K562 (cell line): Measurements from ENCODE around the gene BRD3. TPM values are rescaled to one million over a fixed set of nuclear protein-coding genes. Genes with fewer than 3 reads are reported as not detected.
A peak's percentile ranks its signal among the peaks of the same experiment; 100 is the strongest.

Experiments used
- ATAC-seq: fragments of 200-7000 bp; cut with Tn5 transposase; 3 replicates; pipeline ENCODE4 v1.9.1; 2020; ENCODE audit warnings: moderate library complexity
- BruUV-seq: library from RNA; stranded (reverse); fragments of 400-500 nt; replicated peaks from 2 replicates; lab custom pipeline; 2021; lab: Mats Ljungman, UMichigan
- CTCF ChIA-PET: fragments of 300-600 bp; formaldehyde crosslinking; extraction: SDS; loops from one replicate; lab custom pipeline; 2021; ENCODE audit warnings: low intra/inter-chr PET ratio; lab: Yijun Ruan, JAX
- POLR2A ChIA-PET: fragments of 300-600, 350-650 bp; sonication (Branson Sonifier 250); formaldehyde crosslinking; extraction: SDS; loops from one replicate; lab custom pipeline; 2021; ENCODE audit warnings: antibody characterized with exemption, inconsistent platforms; lab: Yijun Ruan, JAX
- DNase-seq, 4 experiments: peaks; one replicate each; pipeline versions ENCODE4 v3.0.0 to v3.0.0-alpha.2; 2011 to 2018; ENCODE audit warnings: low spot score in 3 of 4, mixed read lengths in 3 of 4; ENCODE audit errors: extremely low read depth in 1 of 4
- FAIRE-seq: peaks from 2 replicates; lab custom pipeline; 2011; peaks lifted over from hg19 to GRCh38; lab: Jason Lieb, UNC
- H2AFZ ChIP-seq: 2 replicates; pipeline ENCODE4 v1.6.0; 2011; ENCODE audit warnings: low read depth, low read length, control low read depth, inconsistent platforms
- H3K27ac ChIP-seq: fragments of 200-600 bp; 3 replicates; pipeline ENCODE4 v1.8.0; 2011; ENCODE audit warnings: low read depth, mild to moderate bottlenecking, control low read depth, inconsistent platforms, low read length, moderate library complexity, mixed read lengths; ENCODE audit errors: extremely low read depth
- H3K27me3 ChIP-seq, 2 experiments: fragments of 300-600 bp in 1 of 2; 2 replicates in 1 of 2; 3 replicates in 1 of 2; pipeline versions ENCODE4 v1.6.0 to v1.8.0; 2011; ENCODE audit warnings: inconsistent platforms in 2 of 2, low read length in 2 of 2, mild to moderate bottlenecking in 1 of 2, mixed read lengths in 1 of 2, moderate library complexity in 1 of 2; ENCODE audit not compliant: control insufficient read depth in 2 of 2, insufficient read depth in 2 of 2
- H3K36me3 ChIP-seq: fragments of 300-600 bp; 3 replicates; pipeline ENCODE4 v1.8.0; 2011; ENCODE audit warnings: mild to moderate bottlenecking, low read length, inconsistent platforms; ENCODE audit not compliant: control insufficient read depth, insufficient read depth
- H3K4me1 ChIP-seq, 2 experiments: fragments of 200-600 bp in 1 of 2; replicated peaks in 1 of 2; 2 replicates in 1 of 2; 3 replicates in 1 of 2; pipeline versions ENCODE4 v1.5.1 to v1.8.0; 2011; ENCODE audit warnings: inconsistent platforms in 2 of 2, low read length in 2 of 2, mild to moderate bottlenecking in 1 of 2, mixed read lengths in 1 of 2, moderate library complexity in 1 of 2; ENCODE audit not compliant: control insufficient read depth in 2 of 2, insufficient read depth in 2 of 2
- H3K4me2 ChIP-seq: 2 replicates; pipeline ENCODE4 v1.6.1; 2011; ENCODE audit warnings: low read length, control low read depth, inconsistent platforms, mixed read lengths; ENCODE audit not compliant: insufficient read depth
- H3K4me3 ChIP-seq: fragments of 200-600 bp; sonication (generic), shearing (Covaris generic); 2 replicates; pipeline ENCODE4 v1.5.1; 2016; ENCODE audit warnings: control low read depth, inconsistent platforms
- H3K79me2 ChIP-seq: fragments of 200-600 bp; 3 replicates; pipeline ENCODE4 v1.8.0; 2011; ENCODE audit warnings: low read length, inconsistent platforms; ENCODE audit not compliant: control insufficient read depth, insufficient read depth
- H3K9ac ChIP-seq, 2 experiments: 2 replicates each; pipeline versions ENCODE4 v1.6.0 to v1.6.1; 2011; ENCODE audit warnings: low read depth in 2 of 2, low read length in 2 of 2, control low read depth in 1 of 2, inconsistent platforms in 1 of 2, mild to moderate bottlenecking in 1 of 2, mixed read lengths in 1 of 2; ENCODE audit not compliant: insufficient read depth in 1 of 2
- H3K9me1 ChIP-seq: one replicate; pipeline ENCODE4 v1.6.0; 2011; ENCODE audit warnings: inconsistent platforms, mild to moderate bottlenecking, low read length, moderate library complexity; ENCODE audit not compliant: control insufficient read depth, insufficient read depth
- H3K9me3 ChIP-seq: replicated peaks from 2 replicates; pipeline ENCODE4 v1.5.1; 2011; ENCODE audit warnings: low read depth, low read length, inconsistent platforms; ENCODE audit not compliant: control insufficient read depth, insufficient read depth
- H4K20me1 ChIP-seq: replicated peaks from 2 replicates; pipeline ENCODE4 v1.6.1; 2011; ENCODE audit warnings: low read length, inconsistent platforms, mixed read lengths; ENCODE audit not compliant: control insufficient read depth, insufficient read depth
- ASH1L ChIP-seq: fragments of 450-650 bp; IDR thresholded peaks from 2 replicates; pipeline ENCODE4 v1.6.1; 2018; ENCODE audit warnings: borderline replicate concordance, mild to moderate bottlenecking, low read depth; ENCODE audit not compliant: partially characterized antibody
- ATF1 ChIP-seq, 2 experiments: fragments of 450-650 bp in 1 of 2; IDR thresholded peaks; 2 replicates each; pipeline ENCODE4 v1.6.1; 2016; ENCODE audit warnings: missing compliant biosample characterization in 1 of 2, missing genetic modification characterization in 1 of 2
- FOXA3 ChIP-seq, 2 experiments: fragments of 450-650 bp in 1 of 2; sonication (generic) in 1 of 2; formaldehyde crosslinking; IDR thresholded peaks in 1 of 2; conservative IDR thresholded peaks in 1 of 2; 2 replicates each; pipeline versions ENCODE4 v1.4.0 to v1.8.0; 2020 to 2022; ENCODE audit warnings: mild to moderate bottlenecking in 2 of 2, missing genetic modification reagents in 1 of 2
- GABPA ChIP-seq: fragments of 200-800 bp; sonication (Bioruptor generic); conservative IDR thresholded peaks from 2 replicates; pipeline ENCODE4 v1.6.1; 2016; ENCODE audit warnings: low read depth, missing genetic modification characterization, missing compliant biosample characterization
- PRMT5 ChIP-seq: sonication (generic); formaldehyde crosslinking; IDR thresholded peaks from 2 replicates; pipeline ENCODE4 v1.5.0; 2020; ENCODE audit warnings: missing genetic modification reagents
- SIN3B ChIP-seq: fragments of 450-650 bp; IDR thresholded peaks from 2 replicates; pipeline ENCODE4 v1.6.1; 2017; ENCODE audit warnings: low read depth, mild to moderate bottlenecking, moderate library complexity
- TAF1 ChIP-seq: IDR thresholded peaks from 2 replicates; pipeline ENCODE4 v1.6.1; 2011; ENCODE audit warnings: mild to moderate bottlenecking, low read length, moderate library complexity; ENCODE audit not compliant: insufficient read depth, control insufficient read depth, severe bottlenecking; ENCODE audit errors: extremely low read depth
- U2AF2 ChIP-seq: fragments of 200-400 bp; formaldehyde crosslinking; optimal IDR thresholded peaks from 2 replicates; pipeline ENCODE3; 2017; ENCODE audit warnings: low read depth, mild to moderate bottlenecking, low read length
- ZNF253 ChIP-seq: fragments of 250-450 bp; sonication (Bioruptor Pico); conservative IDR thresholded peaks from 2 replicates; pipeline ENCODE4 v1.6.1; 2021; ENCODE audit warnings: mild to moderate bottlenecking
- ZNF263 ChIP-seq: sonication (generic); formaldehyde crosslinking; IDR thresholded peaks from 2 replicates; pipeline ENCODE4 v1.8.0; 2022; ENCODE audit warnings: mild to moderate bottlenecking, missing genetic modification reagents, borderline replicate concordance
- WGBS: fragments of 100-300 bp; shearing (Covaris generic); methylation state at CpG from one replicate; pipeline ENCODE4 v1.1.6; 2016; ENCODE audit warnings: low coverage, mixed read lengths; ENCODE audit not compliant: insufficient coverage; ENCODE audit errors: missing lambda C conversion rate; 5-methylcytosine and 5-hydroxymethylcytosine counted together
- in situ Hi-C: fragments of 300-500 bp; cut with MboI; formaldehyde crosslinking; loops from 4 replicates; pipeline ENCODE4 v1.15.0; 2018; ENCODE audit warnings: inconsistent platforms, mixed read lengths
- intact Hi-C: fragments of 100-400 bp; cut with micrococcal nuclease; formaldehyde crosslinking; loops from 2 replicates; pipeline ENCODE4 v1.14.2; 2022
- polyA plus RNA-seq, 8 experiments: library from polyadenylated mRNA; depleted of rRNA in 4 of 8; stranded (reverse) in 5 of 8; unstranded in 3 of 8; fragments of >200 nt; fragmentation: Nextera tagmentation in 2 of 8; fragmentation: Illumina TruSeq in 1 of 8; extraction: Ambion mirVana in 2 of 8; extraction: Trizol in 1 of 8; gene quantifications; 2 replicates each; pipeline versions ENCODE4 v1.2.1 to v1.2.3, GENCODE V29; 2011 to 2014; ENCODE audit warnings: inconsistent platforms in 1 of 8, missing spikeins in 1 of 8
- total RNA-seq, 7 experiments: library from RNA; depleted of rRNA in 6 of 7; stranded (reverse); fragments of >200 nt in 6 of 7; fragmentation: Illumina TruSeq in 2 of 7; extraction: Trizol in 2 of 7; gene quantifications; 2 replicates each; pipeline versions ENCODE4 v1.2.1 to v1.2.3, GENCODE V29; 2011 to 2021; ENCODE audit warnings: low replicate concordance in 1 of 7
- TF ChIP-seq, protein P1 (sequence below): fragments of 450-650 bp; IDR thresholded peaks from 2 replicates; pipeline ENCODE4 v1.7.1; 2018; ENCODE audit warnings: mild to moderate bottlenecking, low read depth; ENCODE audit not compliant: partially characterized antibody
- TF ChIP-seq, protein P2 (sequence below): IDR thresholded peaks from 2 replicates; pipeline ENCODE4 v1.6.1; 2014; ENCODE audit warnings: antibody characterized with exemption

The BRD3 gene
- total and polyA plus RNA-seq, 9 of the 15 experiments (the other 6 are each of a cell fraction or from before 2014, with no cell fraction given): 0.82 to 37.1 (median 4.2) TPM

DNA sequence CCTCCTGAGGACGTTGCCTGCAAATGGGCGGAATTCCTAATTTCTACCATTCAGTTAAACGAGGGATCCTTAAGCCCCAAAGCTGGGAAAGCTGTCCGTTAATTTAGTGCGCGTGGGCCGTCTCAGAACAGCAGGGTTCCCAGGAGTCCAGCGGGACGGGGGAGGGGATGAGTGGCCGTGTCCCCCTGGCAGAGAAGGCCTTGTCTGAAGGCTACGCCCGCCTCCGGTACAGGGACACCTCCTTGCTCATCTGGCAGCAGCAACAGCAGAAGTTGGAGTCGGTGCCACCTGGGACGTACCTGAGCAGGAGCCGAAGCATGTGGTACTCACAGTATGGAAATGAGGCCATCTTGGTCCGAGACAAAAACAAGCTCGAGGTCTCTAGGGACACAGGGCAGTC is 41.2 kb downstream of the BRD3 start (continued):
- TF ChIP-seq, protein P1, sequence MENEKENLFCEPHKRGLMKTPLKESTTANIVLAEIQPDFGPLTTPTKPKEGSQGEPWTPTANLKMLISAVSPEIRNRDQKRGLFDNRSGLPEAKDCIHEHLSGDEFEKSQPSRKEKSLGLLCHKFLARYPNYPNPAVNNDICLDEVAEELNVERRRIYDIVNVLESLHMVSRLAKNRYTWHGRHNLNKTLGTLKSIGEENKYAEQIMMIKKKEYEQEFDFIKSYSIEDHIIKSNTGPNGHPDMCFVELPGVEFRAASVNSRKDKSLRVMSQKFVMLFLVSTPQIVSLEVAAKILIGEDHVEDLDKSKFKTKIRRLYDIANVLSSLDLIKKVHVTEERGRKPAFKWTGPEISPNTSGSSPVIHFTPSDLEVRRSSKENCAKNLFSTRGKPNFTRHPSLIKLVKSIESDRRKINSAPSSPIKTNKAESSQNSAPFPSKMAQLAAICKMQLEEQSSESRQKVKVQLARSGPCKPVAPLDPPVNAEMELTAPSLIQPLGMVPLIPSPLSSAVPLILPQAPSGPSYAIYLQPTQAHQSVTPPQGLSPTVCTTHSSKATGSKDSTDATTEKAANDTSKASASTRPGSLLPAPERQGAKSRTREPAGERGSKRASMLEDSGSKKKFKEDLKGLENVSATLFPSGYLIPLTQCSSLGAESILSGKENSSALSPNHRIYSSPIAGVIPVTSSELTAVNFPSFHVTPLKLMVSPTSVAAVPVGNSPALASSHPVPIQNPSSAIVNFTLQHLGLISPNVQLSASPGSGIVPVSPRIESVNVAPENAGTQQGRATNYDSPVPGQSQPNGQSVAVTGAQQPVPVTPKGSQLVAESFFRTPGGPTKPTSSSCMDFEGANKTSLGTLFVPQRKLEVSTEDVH: no peak
- no peak for TF ChIP-seq SIN3B
- no peak for TF ChIP-seq ZNF253 (CRISPR knock-in tag)

DNA sequence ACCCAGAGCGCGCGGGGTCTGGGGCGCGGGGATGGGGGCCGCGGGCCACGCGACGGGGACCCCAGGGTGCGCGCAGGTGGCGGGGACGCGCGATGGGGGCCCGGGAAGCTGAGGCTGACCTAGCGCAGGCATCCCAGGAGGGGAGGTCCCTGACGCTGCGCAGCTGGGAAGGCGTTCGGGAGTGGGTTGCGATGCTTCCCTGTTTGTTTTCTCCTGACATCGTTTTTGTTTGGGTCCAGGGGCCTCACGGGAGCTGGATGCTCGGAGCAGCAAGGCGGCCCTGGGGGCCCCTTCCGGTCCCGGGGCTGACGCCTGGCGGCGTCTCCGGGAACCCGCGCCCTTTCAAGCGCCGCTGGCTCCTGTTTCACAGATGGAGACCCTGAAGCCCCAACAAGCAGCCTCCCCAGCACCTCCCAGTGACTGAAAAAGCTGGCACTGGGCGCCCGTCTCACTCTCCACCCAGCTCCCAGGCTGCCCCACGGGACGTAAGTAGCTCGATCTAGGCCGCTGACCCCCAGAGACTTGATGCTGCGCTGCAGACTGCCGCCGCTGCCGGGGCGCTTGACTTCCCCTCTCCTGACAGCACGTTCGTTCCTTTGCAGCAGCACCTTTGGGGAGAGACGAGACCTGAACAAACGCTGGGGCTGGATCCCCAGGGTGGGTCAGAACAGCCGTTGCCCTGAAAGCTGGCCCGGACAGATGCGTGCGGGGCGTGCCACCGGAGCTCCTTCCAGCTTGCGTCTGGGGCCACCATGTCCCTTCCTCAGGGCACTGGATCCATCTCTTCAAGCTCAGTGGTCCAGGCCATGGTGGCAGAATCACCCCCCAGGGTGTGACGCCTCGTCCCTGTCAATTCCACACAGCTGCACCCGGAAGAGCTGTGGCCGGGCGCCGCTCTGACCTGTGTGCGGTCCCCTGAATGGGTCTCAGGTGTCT is 42.0 kb downstream of the BRD3 start:
- BruUV-seq: no TSS peak
- Histone ChIP-seq H3K4me1 (peaks cover 4 to 23% of the 10 kb centered on the region in 2 experiments; a peak in 3 of 5 replicates), H3K79me2 (no peaks in the 10 kb centered on the region), H4K20me1 (no peaks in the 10 kb centered on the region), H3K27ac (no peak overlapping the region; the same call in 2 of the 3 replicates), H3K4me2 (peak overlapping the region; percentile 77), H2AFZ (peak overlapping the region; percentile 85), H3K9me1 (no peaks in the 10 kb centered on the region), H3K36me3 (peaks cover 2% of the 10 kb centered on the region; the same call in 1 of the 3 replicates), H3K27me3 (peaks cover 3 to 5% of the 10 kb centered on the region in 2 experiments; a peak in 1 of 5 replicates), H3K9ac (peak overlapping the region; percentile 44 to 92; a peak in 3 of 4 replicates), H3K9me3 (no peaks in the 10 kb centered on the region), H3K4me3 (peak overlapping the region; percentile 81)
- CTCF ChIA-PET: no interaction called here
- peak; percentile 61 for ATAC-seq
- FAIRE-seq: no peak
- intact Hi-C loops (no loop called here), in situ Hi-C loops (no loop called here)
- WGBS: 47% methylated on average over 33 of the region's 66 CpGs
- peak; percentile 40 to 62 (median 59) for DNase-seq
- POLR2A ChIA-PET: interaction anchor here (0.6 to 1.2 kb wide), 4 partner anchors 10 to 757 kb away, joined by 3 to 6 read pairs (median 3); no protein-coding TSS in a partner anchor
- TF ChIP-seq, protein P2, sequence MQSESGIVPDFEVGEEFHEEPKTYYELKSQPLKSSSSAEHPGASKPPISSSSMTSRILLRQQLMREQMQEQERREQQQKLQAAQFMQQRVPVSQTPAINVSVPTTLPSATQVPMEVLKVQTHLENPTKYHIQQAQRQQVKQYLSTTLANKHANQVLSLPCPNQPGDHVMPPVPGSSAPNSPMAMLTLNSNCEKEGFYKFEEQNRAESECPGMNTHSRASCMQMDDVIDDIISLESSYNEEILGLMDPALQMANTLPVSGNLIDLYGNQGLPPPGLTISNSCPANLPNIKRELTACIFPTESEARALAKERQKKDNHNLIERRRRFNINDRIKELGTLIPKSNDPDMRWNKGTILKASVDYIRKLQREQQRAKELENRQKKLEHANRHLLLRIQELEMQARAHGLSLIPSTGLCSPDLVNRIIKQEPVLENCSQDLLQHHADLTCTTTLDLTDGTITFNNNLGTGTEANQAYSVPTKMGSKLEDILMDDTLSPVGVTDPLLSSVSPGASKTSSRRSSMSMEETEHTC: no peak
- TF ChIP-seq ATF1 (CRISPR knock-in tag; IDR thresholded peaks at IDR 0.05): no peak
- TF ChIP-seq ATF1 (tag; IDR thresholded peaks at IDR 0.05): peak; percentile 25; the same call in 1 of the 2 replicates
- TF ChIP-seq ASH1L: no peak
- TF ChIP-seq ZNF263 (CRISPR knock-in tag): no peak
- TF ChIP-seq GABPA (tag): peak; percentile 71
- TF ChIP-seq TAF1: peak; percentile 15
- TF ChIP-seq U2AF2: no peak
- TF ChIP-seq FOXA3 (CRISPR knock-in tag; conservative IDR thresholded peaks at IDR 0.05 in 1 of 2, IDR thresholded peaks at IDR 0.05 in 1 of 2): no peak
- 0 out of 2 replicates have a peak, but pooled peaks have one; percentile 37 for TF ChIP-seq PRMT5
